ENCODE results near the gene AIP. TPM values are rescaled to one million over a fixed set of nuclear protein-coding genes. Genes with fewer than 3 reads are reported as not detected.

AIP gene
- total RNA-seq = 84.5 TPM

GRCh38 chr11:67482827-67483798, at the start of gene AIP:
AIP (plus strand) TSS chr11:67483026; CDS start chr11:67483159, 133 bp downstream.
- peaks cover 8 to 11% (median 11%) of the 10 kb centered on the region in 3 donors for H3K36me3 ChIP-seq (ENCODE audit: control insufficient read depth in 3 of 3, insufficient read depth in 3 of 3, low read length in 3 of 3)
- no peaks in the 10 kb centered on the region for H3K9me3 ChIP-seq (ENCODE audit: control insufficient read depth in 3 of 3, low read length in 3 of 3)
- H3K9ac ChIP-seq (ENCODE audit: low read depth in 1 of 3, low read length in 3 of 3) = peak within 1 kb of the TSS; percentile 74 to 82 (median 77)
- H3K4me1 ChIP-seq (ENCODE audit: control insufficient read depth in 3 of 3, insufficient read depth in 3 of 3, low read length in 3 of 3) = peaks cover 17 to 26% (median 18%) of the 10 kb centered on the region in 3 donors
- H3K27me3 ChIP-seq (ENCODE audit: control insufficient read depth in 3 of 3, insufficient read depth in 3 of 3, low read length in 3 of 3) = no peaks in the 10 kb centered on the region
- peak within 1 kb of the TSS; percentile 91 to 97 (median 92) for H3K4me3 ChIP-seq (ENCODE audit: low read length in 3 of 3)
- H3K27ac ChIP-seq (ENCODE audit: low read depth, low read length) = peak within 1 kb of the TSS; percentile 80

- Histone ChIP-seq H3K4me1 (ENCODE audit: control insufficient read depth in 3 of 3, insufficient read depth in 3 of 3, low read length in 3 of 3) (peaks cover 9 to 25% (median 14%) of the 10 kb centered on the region in 3 donors), H3K9ac (ENCODE audit: low read depth in 1 of 3, low read length in 3 of 3) (no peak overlapping the region), H3K36me3 (ENCODE audit: control insufficient read depth in 3 of 3, insufficient read depth in 3 of 3, low read length in 3 of 3) (peaks cover 42 to 63% (median 52%) of the 10 kb centered on the region in 3 donors), H3K4me3 (ENCODE audit: low read length in 3 of 3) (no peak overlapping the region), H3K27me3 (ENCODE audit: control insufficient read depth in 3 of 3, insufficient read depth in 3 of 3, low read length in 3 of 3) (no peaks in the 10 kb centered on the region), H3K27ac (ENCODE audit: low read depth, low read length) (no peak overlapping the region), H3K9me3 (ENCODE audit: control insufficient read depth in 3 of 3, low read length in 3 of 3) (no peaks in the 10 kb centered on the region)
Measured at GRCh38 chr11:67433536-67434394, 49.1 kb upstream of the AIP start.

- Histone ChIP-seq H3K27me3 (ENCODE audit: control insufficient read depth in 3 of 3, insufficient read depth in 3 of 3, low read length in 3 of 3) (no peaks in the 10 kb centered on the region), H3K9me3 (ENCODE audit: control insufficient read depth in 3 of 3, low read length in 3 of 3) (no peaks in the 10 kb centered on the region), H3K27ac (ENCODE audit: low read depth, low read length) (no peak overlapping the region), H3K36me3 (ENCODE audit: control insufficient read depth in 3 of 3, insufficient read depth in 3 of 3, low read length in 3 of 3) (peaks cover 42 to 60% (median 53%) of the 10 kb centered on the region in 3 donors), H3K9ac (ENCODE audit: low read depth in 1 of 3, low read length in 3 of 3) (no peak overlapping the region), H3K4me1 (ENCODE audit: control insufficient read depth in 3 of 3, insufficient read depth in 3 of 3, low read length in 3 of 3) (peaks cover 4 to 25% (median 13%) of the 10 kb centered on the region in 3 donors), H3K4me3 (ENCODE audit: low read length in 3 of 3) (no peak overlapping the region)
Measured at GRCh38 chr11:67434395-67434881, 48.4 kb upstream of the AIP start.

GRCh38 chr11:67435031-67435726, 47.6 kb upstream of the AIP start:
- no peak overlapping the region for H3K4me3 ChIP-seq (ENCODE audit: low read length in 3 of 3)
- peak overlapping the region in 1 of 3 donors; percentile 45 for H3K9ac ChIP-seq (ENCODE audit: low read depth in 1 of 3, low read length in 3 of 3)
- H3K27ac ChIP-seq (ENCODE audit: low read depth, low read length) = peak overlapping the region; percentile 19
- H3K9me3 ChIP-seq (ENCODE audit: control insufficient read depth in 3 of 3, low read length in 3 of 3) = no peaks in the 10 kb centered on the region
- H3K4me1 ChIP-seq (ENCODE audit: control insufficient read depth in 3 of 3, insufficient read depth in 3 of 3, low read length in 3 of 3) = peaks cover 7 to 24% (median 16%) of the 10 kb centered on the region in 3 donors
- peaks cover 42 to 57% (median 52%) of the 10 kb centered on the region in 3 donors for H3K36me3 ChIP-seq (ENCODE audit: control insufficient read depth in 3 of 3, insufficient read depth in 3 of 3, low read length in 3 of 3)
- no peaks in the 10 kb centered on the region for H3K27me3 ChIP-seq (ENCODE audit: control insufficient read depth in 3 of 3, insufficient read depth in 3 of 3, low read length in 3 of 3)

GRCh38 chr11:67435727-67436458, 46.9 kb upstream of the AIP start:
- no peaks in the 10 kb centered on the region for H3K27me3 ChIP-seq (ENCODE audit: control insufficient read depth in 3 of 3, insufficient read depth in 3 of 3, low read length in 3 of 3)
- no peak overlapping the region for H3K4me3 ChIP-seq (ENCODE audit: low read length in 3 of 3)
- peak overlapping the region; percentile 19 for H3K27ac ChIP-seq (ENCODE audit: low read depth, low read length)
- no peaks in the 10 kb centered on the region for H3K9me3 ChIP-seq (ENCODE audit: control insufficient read depth in 3 of 3, low read length in 3 of 3)
- peak overlapping the region in 1 of 3 donors; percentile 45 for H3K9ac ChIP-seq (ENCODE audit: low read depth in 1 of 3, low read length in 3 of 3)
- H3K36me3 ChIP-seq (ENCODE audit: control insufficient read depth in 3 of 3, insufficient read depth in 3 of 3, low read length in 3 of 3) = peaks cover 37 to 52% (median 48%) of the 10 kb centered on the region in 3 donors
- H3K4me1 ChIP-seq (ENCODE audit: control insufficient read depth in 3 of 3, insufficient read depth in 3 of 3, low read length in 3 of 3) = peaks cover 10 to 26% (median 20%) of the 10 kb centered on the region in 3 donors

- no peaks in the 10 kb centered on the region for H3K9me3 ChIP-seq (ENCODE audit: control insufficient read depth in 3 of 3, low read length in 3 of 3)
- peak overlapping the region in 1 of 3 donors; percentile 33 for H3K9ac ChIP-seq (ENCODE audit: low read depth in 1 of 3, low read length in 3 of 3)
- peaks cover 14 to 28% (median 20%) of the 10 kb centered on the region in 3 donors for H3K4me1 ChIP-seq (ENCODE audit: control insufficient read depth in 3 of 3, insufficient read depth in 3 of 3, low read length in 3 of 3)
- H3K36me3 ChIP-seq (ENCODE audit: control insufficient read depth in 3 of 3, insufficient read depth in 3 of 3, low read length in 3 of 3) = peaks cover 36 to 47% (median 46%) of the 10 kb centered on the region in 3 donors
- no peaks in the 10 kb centered on the region for H3K27me3 ChIP-seq (ENCODE audit: control insufficient read depth in 3 of 3, insufficient read depth in 3 of 3, low read length in 3 of 3)
- peak overlapping the region; percentile 19 for H3K27ac ChIP-seq (ENCODE audit: low read depth, low read length)
- no peak overlapping the region for H3K4me3 ChIP-seq (ENCODE audit: low read length in 3 of 3)
Measured at GRCh38 chr11:67436459-67437081, 46.3 kb upstream of the AIP start.

- no peaks in the 10 kb centered on the region for H3K27me3 ChIP-seq (ENCODE audit: control insufficient read depth in 3 of 3, insufficient read depth in 3 of 3, low read length in 3 of 3)
- H3K9me3 ChIP-seq (ENCODE audit: control insufficient read depth in 3 of 3, low read length in 3 of 3) = no peaks in the 10 kb centered on the region
- peaks cover 18 to 33% (median 25%) of the 10 kb centered on the region in 3 donors for H3K4me1 ChIP-seq (ENCODE audit: control insufficient read depth in 3 of 3, insufficient read depth in 3 of 3, low read length in 3 of 3)
- H3K27ac ChIP-seq (ENCODE audit: low read depth, low read length) = no peak within 1 kb of the TSS
- no peak within 1 kb of the TSS for H3K4me3 ChIP-seq (ENCODE audit: low read length in 3 of 3)
- H3K36me3 ChIP-seq (ENCODE audit: control insufficient read depth in 3 of 3, insufficient read depth in 3 of 3, low read length in 3 of 3) = peaks cover 29 to 46% (median 40%) of the 10 kb centered on the region in 3 donors
- H3K9ac ChIP-seq (ENCODE audit: low read depth in 1 of 3, low read length in 3 of 3) = peak within 1 kb of the TSS in 1 of 3 donors; percentile 33
Measured at GRCh38 chr11:67437082-67437808, 45.6 kb upstream of the AIP start, which contains the start of gene PTPRCAP. PTPRCAP (minus strand) TSS chr11:67437682; CDS start chr11:67437619, 63 bp downstream.

- H3K4me3 ChIP-seq (ENCODE audit: low read length in 3 of 3) = no peak overlapping the region
- H3K9me3 ChIP-seq (ENCODE audit: control insufficient read depth in 3 of 3, low read length in 3 of 3) = no peaks in the 10 kb centered on the region
- H3K4me1 ChIP-seq (ENCODE audit: control insufficient read depth in 3 of 3, insufficient read depth in 3 of 3, low read length in 3 of 3) = peaks cover 23 to 38% (median 30%) of the 10 kb centered on the region in 3 donors
- no peaks in the 10 kb centered on the region for H3K27me3 ChIP-seq (ENCODE audit: control insufficient read depth in 3 of 3, insufficient read depth in 3 of 3, low read length in 3 of 3)
- H3K9ac ChIP-seq (ENCODE audit: low read depth in 1 of 3, low read length in 3 of 3) = no peak overlapping the region
- H3K36me3 ChIP-seq (ENCODE audit: control insufficient read depth in 3 of 3, insufficient read depth in 3 of 3, low read length in 3 of 3) = peaks cover 24 to 42% (median 35%) of the 10 kb centered on the region in 3 donors
- no peak overlapping the region for H3K27ac ChIP-seq (ENCODE audit: low read depth, low read length)
Measured at GRCh38 chr11:67437809-67438157, 45.0 kb upstream of the AIP start.
